ENCODE data around the gene PLRG1. TPM values are rescaled to one million over a fixed set of nuclear protein-coding genes. Genes with fewer than 3 reads are reported as not detected.
A peak's percentile ranks its signal among the peaks of the same experiment; 100 is the strongest.
"Not testable (repeated sequence)": the region's sequence is repeated elsewhere in the genome, so short reads cannot be mapped to it uniquely, and the experiment has no call there.

PLRG1 gene
- total RNA-seq: 99.3 and 110 TPM in 2 replicates

DNA sequence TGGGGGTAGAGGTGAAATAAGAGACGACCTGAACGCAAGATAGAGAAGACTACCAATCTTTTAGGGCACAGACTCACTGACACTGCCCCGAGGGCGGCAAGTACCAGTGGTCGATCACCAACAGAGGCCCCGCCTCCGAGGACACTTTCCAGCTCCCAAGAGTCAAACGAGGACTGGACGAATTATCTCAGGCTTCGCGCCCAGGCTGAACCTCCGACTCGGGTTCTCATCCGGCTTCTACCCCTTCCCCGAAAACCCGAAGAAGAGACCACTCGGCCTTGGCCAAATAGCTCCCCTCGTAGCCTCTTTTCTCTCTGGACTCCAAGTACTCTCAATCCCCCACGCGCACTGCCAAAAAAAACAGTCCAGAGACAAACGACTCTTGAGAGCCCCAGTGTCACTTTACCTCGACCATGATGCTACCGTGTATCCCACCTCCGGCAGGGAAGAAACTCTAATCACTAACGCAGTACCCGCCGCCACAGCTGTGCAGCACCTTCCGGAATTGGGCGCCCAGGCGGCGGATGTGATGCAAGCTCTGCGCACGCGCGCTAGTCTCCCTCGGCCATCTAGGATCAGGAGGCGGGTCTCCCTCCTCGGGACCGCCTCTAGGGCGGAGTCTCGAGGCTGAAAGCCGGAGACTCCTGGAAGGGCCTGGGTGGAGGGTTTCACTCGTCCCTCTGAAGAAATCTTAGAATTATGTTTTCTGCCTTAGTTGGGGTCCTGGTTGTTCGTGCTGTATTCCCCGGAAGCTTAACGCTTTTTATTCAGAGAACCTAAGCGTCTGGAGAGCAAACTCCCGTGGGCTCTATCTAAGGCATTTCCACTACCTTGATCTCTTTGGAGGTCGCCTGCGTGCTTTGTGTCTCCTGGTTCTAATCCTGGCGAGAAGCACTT lies at the start of gene PLRG1:
PLRG1 (minus strand) TSS at position 507 of the 897 bp plus-strand sequence; CDS start at position 415, 92 bp downstream.
- peak; percentile 93 for DNase-seq
- peak; percentile 95 for ATAC-seq (ENCODE audit: low read depth)
- no peaks in the 10 kb centered on the region for H3K27me3 Mint-ChIP-seq
- ChIA-PET CTCF (interaction anchor here (0.8 to 7.9 kb wide), 7 partner anchors 9 to 1403 kb away, joined by 3 to 124 read pairs (median 4); partner anchors contain the start of gene CTSO), POLR2A (interaction anchor here (0.6 to 2.2 kb wide), 6 partner anchors 69 to 1404 kb away, joined by 3 to 10 read pairs (median 4); partner anchors contain the start of gene CTSO)
- H3K4me1 Mint-ChIP-seq: peaks cover 26% of the 10 kb centered on the region
- H3K9me3 Mint-ChIP-seq: no peaks in the 10 kb centered on the region
- H3K36me3 Mint-ChIP-seq (ENCODE audit: low read depth): peaks cover 30% of the 10 kb centered on the region
- TF ChIP-seq, protein P1, sequence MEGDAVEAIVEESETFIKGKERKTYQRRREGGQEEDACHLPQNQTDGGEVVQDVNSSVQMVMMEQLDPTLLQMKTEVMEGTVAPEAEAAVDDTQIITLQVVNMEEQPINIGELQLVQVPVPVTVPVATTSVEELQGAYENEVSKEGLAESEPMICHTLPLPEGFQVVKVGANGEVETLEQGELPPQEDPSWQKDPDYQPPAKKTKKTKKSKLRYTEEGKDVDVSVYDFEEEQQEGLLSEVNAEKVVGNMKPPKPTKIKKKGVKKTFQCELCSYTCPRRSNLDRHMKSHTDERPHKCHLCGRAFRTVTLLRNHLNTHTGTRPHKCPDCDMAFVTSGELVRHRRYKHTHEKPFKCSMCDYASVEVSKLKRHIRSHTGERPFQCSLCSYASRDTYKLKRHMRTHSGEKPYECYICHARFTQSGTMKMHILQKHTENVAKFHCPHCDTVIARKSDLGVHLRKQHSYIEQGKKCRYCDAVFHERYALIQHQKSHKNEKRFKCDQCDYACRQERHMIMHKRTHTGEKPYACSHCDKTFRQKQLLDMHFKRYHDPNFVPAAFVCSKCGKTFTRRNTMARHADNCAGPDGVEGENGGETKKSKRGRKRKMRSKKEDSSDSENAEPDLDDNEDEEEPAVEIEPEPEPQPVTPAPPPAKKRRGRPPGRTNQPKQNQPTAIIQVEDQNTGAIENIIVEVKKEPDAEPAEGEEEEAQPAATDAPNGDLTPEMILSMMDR (IDR thresholded peaks at IDR 0.05): no peak
- H3K4me3 Mint-ChIP-seq: peak within 1 kb of the TSS; percentile 99
- H3K27ac Mint-ChIP-seq: peak within 1 kb of the TSS; percentile 96
- intact Hi-C loops (cut with micrococcal nuclease): loop anchor here (1.0 to 5.0 kb wide), 4 partner anchors 217 to 1403 kb away; partner anchors contain the start of genes CTSO and MAP9

DNA sequence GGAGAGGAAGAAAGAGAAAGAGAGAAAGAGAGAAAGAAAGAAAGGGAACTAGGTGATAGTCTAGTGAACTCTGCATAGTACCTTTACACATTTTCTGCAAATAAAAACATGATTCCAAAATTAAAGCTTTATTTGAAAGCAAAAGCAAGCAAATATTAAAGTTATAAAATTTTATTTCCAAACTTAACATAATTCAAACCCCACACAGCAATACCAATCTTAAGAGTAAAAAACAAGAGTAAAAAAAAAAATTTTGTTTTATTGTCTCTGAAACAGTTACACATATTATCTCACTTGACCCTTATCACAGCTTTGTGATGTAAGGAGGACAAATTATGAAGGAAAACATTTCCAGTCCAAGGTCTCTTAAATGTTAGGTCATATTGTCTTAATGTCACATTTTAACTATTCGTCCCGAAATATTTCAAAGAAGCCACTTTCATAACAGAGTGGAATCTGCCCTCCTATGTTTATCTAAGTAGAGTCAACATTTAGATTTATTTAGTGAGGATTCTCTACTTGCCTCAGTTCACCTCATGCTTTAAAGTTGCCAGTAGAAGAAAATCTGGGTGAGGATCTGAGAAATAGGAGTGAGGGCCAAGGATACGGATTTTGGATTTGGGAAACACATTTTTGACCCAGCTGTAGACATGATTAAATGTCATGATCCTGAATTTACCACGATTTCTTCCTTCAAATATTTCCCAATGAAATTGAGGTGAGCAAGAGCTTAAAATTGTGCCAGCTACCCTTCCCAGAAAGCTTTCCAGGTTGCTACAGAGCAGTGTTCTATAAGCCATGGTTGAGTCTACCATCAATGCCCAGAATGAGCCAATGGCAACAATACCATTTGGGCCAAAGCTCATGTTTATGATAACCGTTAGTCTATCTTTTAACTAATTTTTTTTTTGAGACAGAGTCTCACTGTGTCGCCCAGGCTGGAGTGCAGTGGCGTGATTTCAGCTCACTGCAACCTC lies 47.9 kb upstream of the PLRG1 start:
- Mint-ChIP-seq H3K27ac (no peak overlapping the region), H3K27me3 (peaks cover 13% of the 10 kb centered on the region), H3K36me3 (ENCODE audit: low read depth) (no peaks in the 10 kb centered on the region), H3K9me3 (no peaks in the 10 kb centered on the region), H3K4me3 (no peak overlapping the region), H3K4me1 (no peaks in the 10 kb centered on the region)
- ATAC-seq (ENCODE audit: low read depth) (no peak), DNase-seq (no peak)
- CTCF ChIA-PET: no interaction called here
- POLR2A ChIA-PET: no interaction called here
- TF ChIP-seq, protein P1 (IDR thresholded peaks at IDR 0.05): no peak
- intact Hi-C loops (cut with micrococcal nuclease): no loop called here

DNA sequence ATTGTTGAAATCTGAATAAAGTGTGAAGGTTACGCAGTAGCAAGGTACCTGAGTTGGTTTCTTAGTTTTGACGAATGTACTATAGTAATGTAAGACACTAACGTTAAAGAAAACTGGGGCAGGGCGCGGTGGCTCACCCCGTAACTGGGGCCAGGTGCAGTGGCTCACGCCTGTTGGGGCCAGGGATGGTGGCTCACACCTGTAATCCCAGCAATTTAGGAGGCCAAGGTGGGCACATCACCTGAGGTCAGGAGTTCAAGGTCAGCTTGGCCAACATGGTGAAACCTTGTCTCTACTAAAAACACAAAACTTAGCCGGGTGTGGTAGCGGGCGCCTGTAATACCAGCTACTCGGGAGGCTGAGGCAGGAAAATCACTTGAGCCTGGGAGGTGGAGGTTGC lies 47.1 kb upstream of the PLRG1 start:
- H3K27ac Mint-ChIP-seq; ATAC-seq (ENCODE audit: low read depth); DNase-seq; H3K9me3 Mint-ChIP-seq; intact Hi-C loops (cut with micrococcal nuclease); CTCF ChIA-PET; H3K4me3 Mint-ChIP-seq; POLR2A ChIA-PET; H3K4me1 Mint-ChIP-seq; H3K27me3 Mint-ChIP-seq; H3K36me3 Mint-ChIP-seq (ENCODE audit: low read depth): not testable (repeated sequence)

DNA sequence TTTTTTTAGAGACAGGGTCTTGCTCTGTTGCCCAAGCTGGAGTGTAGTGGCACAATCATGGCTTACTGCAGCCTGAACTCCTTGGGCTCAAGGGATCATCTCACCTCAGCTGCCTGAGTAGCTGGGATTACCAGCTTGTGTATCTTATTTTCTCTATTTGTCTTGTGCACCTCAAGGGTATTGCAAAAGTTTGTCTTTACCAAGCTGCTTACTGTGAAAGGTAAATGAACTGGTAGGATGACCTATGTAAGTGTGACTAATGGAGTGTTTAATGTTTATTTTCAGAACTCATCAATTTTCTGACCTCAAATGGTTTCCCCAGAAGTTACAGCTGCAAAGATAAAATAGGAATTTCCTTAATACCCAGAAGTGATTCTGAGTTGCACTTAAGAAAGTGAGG lies 45.6 kb upstream of the PLRG1 start:
- Mint-ChIP-seq H3K27ac (no peak overlapping the region), H3K36me3 (ENCODE audit: low read depth) (no peaks in the 10 kb centered on the region), H3K4me3 (no peak overlapping the region), H3K4me1 (no peaks in the 10 kb centered on the region), H3K9me3 (no peaks in the 10 kb centered on the region), H3K27me3 (peaks cover 6% of the 10 kb centered on the region)
- no peak for DNase-seq
- ChIA-PET POLR2A (no interaction called here), CTCF (interaction anchor here (1.5 kb wide), 1 partner anchor 23 kb away, joined by 3 read pairs; no protein-coding TSS in a partner anchor)
- TF ChIP-seq, protein P1 (IDR thresholded peaks at IDR 0.05): no peak
- intact Hi-C loops (cut with micrococcal nuclease): no loop called here
- no peak for ATAC-seq (ENCODE audit: low read depth)

DNA sequence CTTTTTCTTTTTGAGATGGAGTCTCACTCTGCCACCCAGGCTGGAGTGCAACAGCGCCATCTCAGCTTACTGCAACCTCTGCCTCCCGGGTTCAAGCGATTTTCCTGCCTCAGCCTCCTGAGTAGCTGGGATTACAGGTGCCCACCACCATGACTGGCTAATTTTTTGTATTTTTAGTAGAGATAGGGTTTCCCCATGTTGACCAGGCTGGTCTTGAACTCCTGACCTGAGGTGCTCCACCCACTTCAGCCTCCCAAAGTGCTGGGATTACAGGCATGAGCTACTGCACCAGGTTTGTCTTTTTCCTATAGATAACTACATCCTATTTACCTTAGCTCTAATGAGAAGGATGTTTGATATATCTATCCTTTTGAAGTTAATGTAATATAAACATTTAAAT lies 44.1 kb upstream of the PLRG1 start:
- H3K27me3 Mint-ChIP-seq; H3K4me1 Mint-ChIP-seq; H3K9me3 Mint-ChIP-seq; ATAC-seq (ENCODE audit: low read depth); H3K36me3 Mint-ChIP-seq (ENCODE audit: low read depth); H3K27ac Mint-ChIP-seq; DNase-seq; intact Hi-C loops (cut with micrococcal nuclease); H3K4me3 Mint-ChIP-seq; POLR2A ChIA-PET: not testable (repeated sequence)
- CTCF ChIA-PET: interaction anchor here (1.5 kb wide), 1 partner anchor 24 kb away, joined by 3 read pairs; no protein-coding TSS in a partner anchor
